GM21367 (cell line): ENCODE results near the gene CHP1.
A peak's percentile ranks its signal among the peaks of the same experiment; 100 is the strongest.
"Not testable (repeated sequence)": the region's sequence is repeated elsewhere in the genome, so short reads cannot be mapped to it uniquely, and the experiment has no call there.

Experiments used
- ATAC-seq: cut with Tn5 transposase; IDR thresholded peaks from one replicate; pipeline ENCODE4 v1.9.1; 2021; ENCODE audit not compliant: unreplicated experiment

Gene CHP1

GRCh38 chr15:41230650-41231421 is at the start of gene CHP1, which contains the start of gene EXD1:
TSS of gene CHP1 (plus strand) at chr15:41231268. CDS start at chr15:41231383, 115 bp downstream.
TSS of gene EXD1 (minus strand) at chr15:41230757. CDS start at chr15:41226575, 4,182 bp downstream.
- peak; percentile 90 for ATAC-seq

- ATAC-seq, result no peak
Observed at GRCh38 chr15:41182266-41182665, 48.8 kb upstream of the CHP1 start.

GRCh38 chr15:41183581-41183980 is 47.5 kb upstream of the CHP1 start:
- no peak for ATAC-seq

GRCh38 chr15:41194444-41194843 is 36.6 kb upstream of the CHP1 start:
- ATAC-seq, result no peak

- no peak for ATAC-seq
Observed at GRCh38 chr15:41199470-41199869, 31.6 kb upstream of the CHP1 start.

GRCh38 chr15:41203395-41203794 is 27.7 kb upstream of the CHP1 start:
- ATAC-seq, result no peak

- ATAC-seq, result no peak
Observed at GRCh38 chr15:41205315-41205714, 25.8 kb upstream of the CHP1 start.

GRCh38 chr15:41207687-41208448 is 23.2 kb upstream of the CHP1 start:
- ATAC-seq, result no peak

- no peak for ATAC-seq
Observed at GRCh38 chr15:41215708-41216107, 15.4 kb upstream of the CHP1 start.

- ATAC-seq, result no peak
Observed at GRCh38 chr15:41218851-41219250, 12.2 kb upstream of the CHP1 start.

GRCh38 chr15:41219381-41219780 is 11.7 kb upstream of the CHP1 start:
- no peak for ATAC-seq

- no peak for ATAC-seq
Observed at GRCh38 chr15:41230345-41230649, 771 bp upstream of the CHP1 start.

- no peak for ATAC-seq
Observed at GRCh38 chr15:41231422-41232226, 556 bp downstream of the CHP1 start.

GRCh38 chr15:41233367-41233771 is 2.3 kb downstream of the CHP1 start:
- ATAC-seq, result no peak

- not testable (repeated sequence) for ATAC-seq
Observed at GRCh38 chr15:41235228-41235627, 4.2 kb downstream of the CHP1 start.

- no peak for ATAC-seq
Observed at GRCh38 chr15:41235929-41236328, 4.9 kb downstream of the CHP1 start.

- ATAC-seq, result no peak
Observed at GRCh38 chr15:41238100-41238499, 7.0 kb downstream of the CHP1 start.

GRCh38 chr15:41241221-41241964 is 10.3 kb downstream of the CHP1 start:
- no peak for ATAC-seq

- ATAC-seq, result not testable (repeated sequence)
Observed at GRCh38 chr15:41250745-41251144, 19.7 kb downstream of the CHP1 start.

GRCh38 chr15:41251411-41251810 is 20.3 kb downstream of the CHP1 start:
- ATAC-seq, result no peak

GRCh38 chr15:41254560-41254959 is 23.5 kb downstream of the CHP1 start:
- no peak for ATAC-seq
